Measurements from ENCODE around the gene RNF213. TPM values are rescaled to one million over a fixed set of nuclear protein-coding genes. Genes with fewer than 3 reads are reported as not detected.
A peak's percentile ranks its signal among the peaks of the same experiment; 100 is the strongest.

RNF213 gene
- total RNA-seq, 4 donors from 2014 or later, result 90.5 to 186 (median 142) TPM

DNA sequence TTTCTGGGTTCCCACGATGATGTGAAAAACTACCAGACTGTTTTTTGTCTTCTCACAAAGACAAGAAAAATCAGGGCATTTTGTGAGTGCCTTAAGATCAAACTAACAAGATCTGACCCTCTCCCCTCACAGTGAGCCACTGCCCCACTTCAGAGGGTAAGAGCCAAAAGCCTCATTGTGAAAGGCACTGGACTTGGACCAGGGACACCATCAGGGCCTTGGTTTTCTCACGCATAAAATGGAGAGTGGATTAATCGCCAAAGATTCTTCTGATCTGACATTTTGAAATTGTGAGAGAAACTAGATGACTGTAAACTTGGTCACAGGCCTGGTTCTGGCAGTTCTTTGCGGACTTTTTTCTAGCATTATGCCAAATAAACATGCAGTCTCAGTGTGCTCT lies 133.3 kb downstream of the RNF213 start:
- TF ChIP-seq, protein P1, sequence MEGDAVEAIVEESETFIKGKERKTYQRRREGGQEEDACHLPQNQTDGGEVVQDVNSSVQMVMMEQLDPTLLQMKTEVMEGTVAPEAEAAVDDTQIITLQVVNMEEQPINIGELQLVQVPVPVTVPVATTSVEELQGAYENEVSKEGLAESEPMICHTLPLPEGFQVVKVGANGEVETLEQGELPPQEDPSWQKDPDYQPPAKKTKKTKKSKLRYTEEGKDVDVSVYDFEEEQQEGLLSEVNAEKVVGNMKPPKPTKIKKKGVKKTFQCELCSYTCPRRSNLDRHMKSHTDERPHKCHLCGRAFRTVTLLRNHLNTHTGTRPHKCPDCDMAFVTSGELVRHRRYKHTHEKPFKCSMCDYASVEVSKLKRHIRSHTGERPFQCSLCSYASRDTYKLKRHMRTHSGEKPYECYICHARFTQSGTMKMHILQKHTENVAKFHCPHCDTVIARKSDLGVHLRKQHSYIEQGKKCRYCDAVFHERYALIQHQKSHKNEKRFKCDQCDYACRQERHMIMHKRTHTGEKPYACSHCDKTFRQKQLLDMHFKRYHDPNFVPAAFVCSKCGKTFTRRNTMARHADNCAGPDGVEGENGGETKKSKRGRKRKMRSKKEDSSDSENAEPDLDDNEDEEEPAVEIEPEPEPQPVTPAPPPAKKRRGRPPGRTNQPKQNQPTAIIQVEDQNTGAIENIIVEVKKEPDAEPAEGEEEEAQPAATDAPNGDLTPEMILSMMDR (IDR thresholded peaks at IDR 0.05), result no peak
- no peak for TF ChIP-seq POLR2A (IDR thresholded peaks at IDR 0.05)
- no peak overlapping the region for H3K4me3 ChIP-seq
- H3K27me3 ChIP-seq, result no peaks in the 10 kb centered on the region
- no peaks in the 10 kb centered on the region for H3K9me3 ChIP-seq
- intact Hi-C loops (cut with DNase I; ENCODE audit: low total_unique reads), result no loop called here
- no peaks in the 10 kb centered on the region for H3K36me3 ChIP-seq
- peak overlapping the region in 1 of 2 donors; percentile 56 for H3K27ac ChIP-seq
- DNase-seq, result no peak
- H3K4me1 ChIP-seq, result peaks cover 0 to 9% of the 10 kb centered on the region in 2 donors

DNA sequence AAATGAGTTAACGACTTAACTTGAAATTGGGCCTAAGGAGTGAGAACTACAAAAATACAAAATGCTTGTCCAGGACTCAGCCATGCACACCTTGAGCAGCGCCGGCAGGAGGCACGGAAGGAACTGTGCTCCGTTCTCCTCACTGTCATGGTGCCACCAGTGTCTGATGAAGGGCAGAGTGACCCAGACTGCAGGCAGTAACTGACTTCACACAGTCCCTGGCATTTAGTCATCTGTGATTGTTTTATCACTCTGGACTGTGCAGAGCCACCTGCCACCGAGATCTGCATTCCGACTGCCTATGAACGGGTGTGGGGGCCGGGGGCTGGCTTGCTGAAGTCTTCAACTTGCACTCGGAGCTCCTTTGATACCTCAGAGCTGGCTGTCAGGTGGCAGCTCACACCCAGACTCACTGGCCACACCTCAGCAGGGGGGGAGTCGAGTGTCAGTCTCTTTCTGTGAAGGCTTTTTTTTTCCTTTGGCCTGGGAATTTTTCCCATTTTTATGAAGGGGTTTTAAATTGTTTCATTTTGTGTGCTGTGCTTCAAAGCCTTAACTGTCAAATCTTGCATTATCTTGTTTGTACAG lies 134.1 kb downstream of the RNF213 start:
- intact Hi-C loops (cut with DNase I; ENCODE audit: low total_unique reads), result no loop called here

DNA sequence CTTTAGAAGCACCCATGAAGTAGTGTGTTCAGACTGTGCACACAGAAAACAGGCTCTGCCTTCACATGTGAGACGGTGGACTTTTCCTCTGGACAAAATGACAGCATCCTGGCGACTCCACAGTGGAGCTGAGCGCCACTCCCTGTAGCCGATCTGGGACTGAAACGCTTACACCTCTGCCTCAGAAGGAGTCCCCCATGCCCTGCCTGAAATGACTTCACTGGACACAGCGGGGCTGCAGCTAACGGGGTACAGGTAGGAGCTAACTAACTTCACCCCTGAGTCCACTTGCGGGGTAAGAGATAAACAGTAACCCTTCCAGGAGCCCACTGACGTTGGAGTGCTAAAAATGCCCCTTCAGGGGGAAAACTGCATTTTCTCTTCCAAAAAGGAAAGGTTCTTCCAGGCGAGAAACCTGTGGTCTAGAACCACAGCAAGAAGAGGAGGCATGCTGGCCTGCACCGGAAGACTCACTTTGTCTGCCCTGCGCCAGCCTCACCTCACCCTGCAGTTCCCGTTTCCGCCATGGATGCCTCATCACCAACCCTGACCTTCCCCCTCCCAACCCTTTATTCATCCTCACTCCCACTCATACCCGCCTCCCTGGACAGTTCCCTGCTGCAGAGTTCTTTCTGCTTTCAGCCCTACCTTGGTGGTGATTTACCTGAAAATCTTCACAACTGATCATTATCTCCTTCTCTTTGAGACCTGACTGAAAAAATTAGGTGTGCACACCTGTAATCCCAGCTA lies 134.9 kb downstream of the RNF213 start:
- intact Hi-C loops (cut with DNase I; ENCODE audit: low total_unique reads), result no loop called here
- H3K27me3 ChIP-seq, result no peaks in the 10 kb centered on the region
- no peak for DNase-seq
- no peaks in the 10 kb centered on the region for H3K36me3 ChIP-seq
- TF ChIP-seq, protein P1 (IDR thresholded peaks at IDR 0.05), result no peak
- TF ChIP-seq POLR2A (IDR thresholded peaks at IDR 0.05), result no peak
- H3K4me1 ChIP-seq, result peaks cover 0 to 9% of the 10 kb centered on the region in 2 donors
- H3K4me3 ChIP-seq, result no peak overlapping the region
- H3K9me3 ChIP-seq, result no peaks in the 10 kb centered on the region
- H3K27ac ChIP-seq, result no peak overlapping the region

More for the DNA sequence above, 134.1 kb downstream of the RNF213 start:
- H3K27me3 ChIP-seq, result no peaks in the 10 kb centered on the region
- DNase-seq, result no peak
- peaks cover 0 to 9% of the 10 kb centered on the region in 2 donors for H3K4me1 ChIP-seq
- H3K4me3 ChIP-seq, result no peak overlapping the region
- no peak for TF ChIP-seq POLR2A (IDR thresholded peaks at IDR 0.05)
- TF ChIP-seq, protein P1 (IDR thresholded peaks at IDR 0.05), result no peak
- H3K27ac ChIP-seq, result peak overlapping the region in 1 of 2 donors; percentile 56
- no peaks in the 10 kb centered on the region for H3K9me3 ChIP-seq
- H3K36me3 ChIP-seq, result no peaks in the 10 kb centered on the region

DNA sequence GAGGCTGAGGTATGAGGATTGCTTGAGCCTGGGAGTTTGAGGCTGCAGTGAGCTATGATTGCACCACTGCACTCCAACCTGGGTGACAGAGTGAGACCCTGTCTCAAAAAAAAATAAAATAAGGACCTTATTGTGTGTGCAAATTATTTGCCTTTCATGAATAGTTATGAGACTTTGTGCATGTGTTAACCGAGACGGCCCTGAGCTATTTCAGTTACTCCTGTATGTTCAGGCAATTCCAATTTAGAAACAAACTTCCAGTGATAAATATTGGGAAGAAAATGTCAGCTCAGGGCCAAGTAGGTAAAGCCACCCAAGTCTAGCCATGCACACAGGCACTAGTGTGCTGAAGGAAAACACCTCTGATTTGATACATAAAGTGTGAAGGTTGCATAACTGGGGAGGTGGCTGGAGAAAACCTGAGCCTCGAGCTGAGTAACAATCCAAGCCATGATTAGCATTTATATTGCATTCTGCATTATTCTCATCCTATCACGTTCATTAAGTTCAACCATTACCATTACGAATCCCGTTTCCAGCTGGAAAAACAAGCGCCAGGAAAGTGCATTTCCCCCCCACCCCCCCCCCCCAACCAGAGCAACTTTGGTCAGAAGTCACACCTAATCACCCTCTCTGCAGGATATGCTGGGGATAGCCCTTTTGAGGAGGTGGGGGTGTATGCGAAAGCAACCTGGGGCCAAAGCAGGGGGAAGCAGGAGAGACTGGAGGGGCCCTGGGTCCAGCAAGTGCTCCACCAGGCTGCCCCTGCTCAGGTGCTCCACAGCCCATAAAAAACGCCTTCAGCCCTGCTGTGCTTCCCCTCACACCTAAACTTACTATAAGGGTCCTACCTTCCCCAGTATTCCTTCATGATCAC lies 135.7 kb downstream of the RNF213 start:
- H3K36me3 ChIP-seq, result no peaks in the 10 kb centered on the region
- H3K27ac ChIP-seq, result no peak overlapping the region
- no peak overlapping the region for H3K4me3 ChIP-seq
- DNase-seq, result no peak
- no peaks in the 10 kb centered on the region for H3K27me3 ChIP-seq
- H3K4me1 ChIP-seq, result peaks cover 0 to 9% of the 10 kb centered on the region in 2 donors
- TF ChIP-seq, protein P1 (IDR thresholded peaks at IDR 0.05), result no peak
- TF ChIP-seq POLR2A (IDR thresholded peaks at IDR 0.05), result no peak
- intact Hi-C loops (cut with DNase I; ENCODE audit: low total_unique reads), result no loop called here
- no peaks in the 10 kb centered on the region for H3K9me3 ChIP-seq
